Peyer's patch (tissue), 4 donors: ENCODE data around the gene C3orf20. TPM values are rescaled to one million over a fixed set of nuclear protein-coding genes. Genes with fewer than 3 reads are reported as not detected.

Experiments used
- DNase-seq, 3 donors: peaks; one replicate each; pipeline ENCODE4 v3.0.0-alpha.2; 2017 to 2019
- H3K27ac ChIP-seq, 4 donors: fragments of 200-600 bp; sonication (generic); one replicate each; pipeline ENCODE4 v1.5.1; 2016 to 2019
- H3K27me3 ChIP-seq, 2 donors: fragments of 200-600 bp; sonication (generic); one replicate each; pipeline ENCODE4 v1.5.1; 2019
- H3K36me3 ChIP-seq, 3 donors: fragments of 200-600 bp; sonication (generic); one replicate each; pipeline ENCODE4 v1.5.1; 2016 to 2019
- H3K4me1 ChIP-seq, 4 donors: fragments of 200-600 bp; sonication (generic); one replicate each; pipeline ENCODE4 v1.5.1; 2016 to 2019
- H3K4me3 ChIP-seq, 4 donors: fragments of 200-600 bp; sonication (generic); 1 replicate in 3 of 4; 2 replicates in 1 of 4; pipeline ENCODE4 v1.5.1; 2016 to 2019; ENCODE audit warnings: mild to moderate bottlenecking in 1 of 4
- H3K9me3 ChIP-seq, 4 donors: fragments of 200-600 bp; sonication (generic); one replicate each; pipeline ENCODE4 v1.5.1; 2016 to 2019; ENCODE audit warnings: mild to moderate bottlenecking in 1 of 4
- CTCF ChIP-seq, 6 experiments: fragments of 450-650 bp in 4 of 6; fragments of 200-600 bp in 2 of 6; sonication (generic) in 1 of 6; IDR thresholded peaks; one replicate each; pipeline ENCODE4 v1.5.1; 2017 to 2019; ENCODE audit warnings: antibody characterized with exemption in 6 of 6, mild to moderate bottlenecking in 3 of 6, moderate library complexity in 1 of 6
- POLR2A ChIP-seq, 2 donors: fragments of 450-650 bp; IDR thresholded peaks; one replicate each; pipeline ENCODE4 v1.5.1; 2017; ENCODE audit warnings: antibody characterized with exemption in 2 of 2, mild to moderate bottlenecking in 2 of 2, moderate library complexity in 2 of 2
- total RNA-seq, 4 donors: library from RNA; depleted of rRNA; stranded (reverse); fragments of >200 nt; gene quantifications; one replicate each; pipeline ENCODE4 v1.1.0, GENCODE V29; 2016

C3orf20 gene
- total RNA-seq, 4 donors from 2014 or later = not detected

GRCh38 chr3:14689247-14689980 is 14.5 kb downstream of the C3orf20 start:
- no peak for TF ChIP-seq POLR2A (IDR thresholded peaks at IDR 0.05)
- TF ChIP-seq CTCF (IDR thresholded peaks at IDR 0.05) = no peak
- no peaks in the 10 kb centered on the region for H3K9me3 ChIP-seq

GRCh38 chr3:14691239-14691638 is 16.3 kb downstream of the C3orf20 start:
- Histone ChIP-seq H3K27me3 (no peaks in the 10 kb centered on the region), H3K4me3 (no peak overlapping the region), H3K27ac (no peak overlapping the region), H3K36me3 (no peaks in the 10 kb centered on the region), H3K4me1 (no peaks in the 10 kb centered on the region), H3K9me3 (no peaks in the 10 kb centered on the region)
- no peak for DNase-seq
- TF ChIP-seq POLR2A (IDR thresholded peaks at IDR 0.05) = no peak
- no peak for TF ChIP-seq CTCF (IDR thresholded peaks at IDR 0.05)

More at GRCh38 chr3:14689247-14689980, 14.5 kb downstream of the C3orf20 start:
- Histone ChIP-seq H3K27ac (no peak overlapping the region), H3K4me3 (no peak overlapping the region), H3K36me3 (no peaks in the 10 kb centered on the region), H3K4me1 (no peaks in the 10 kb centered on the region), H3K27me3 (no peaks in the 10 kb centered on the region)
- no peak for DNase-seq

GRCh38 chr3:14691719-14692118 is 16.8 kb downstream of the C3orf20 start:
- no peaks in the 10 kb centered on the region for H3K9me3 ChIP-seq
- H3K4me3 ChIP-seq = no peak overlapping the region
- no peaks in the 10 kb centered on the region for H3K27me3 ChIP-seq
- no peaks in the 10 kb centered on the region for H3K4me1 ChIP-seq
- H3K36me3 ChIP-seq = no peaks in the 10 kb centered on the region
- no peak for DNase-seq
- TF ChIP-seq CTCF (IDR thresholded peaks at IDR 0.05) = no peak
- TF ChIP-seq POLR2A (IDR thresholded peaks at IDR 0.05) = no peak
- no peak overlapping the region for H3K27ac ChIP-seq

GRCh38 chr3:14698601-14699244 is 23.8 kb downstream of the C3orf20 start:
- Histone ChIP-seq H3K27me3 (no peaks in the 10 kb centered on the region), H3K27ac (no peak overlapping the region), H3K4me3 (no peak overlapping the region), H3K4me1 (no peaks in the 10 kb centered on the region), H3K36me3 (no peaks in the 10 kb centered on the region), H3K9me3 (no peaks in the 10 kb centered on the region)
- no peak for DNase-seq
- TF ChIP-seq POLR2A (IDR thresholded peaks at IDR 0.05) (no peak), CTCF (IDR thresholded peaks at IDR 0.05) (no peak)

- no peak overlapping the region for H3K4me3 ChIP-seq
- TF ChIP-seq POLR2A (IDR thresholded peaks at IDR 0.05) = no peak
- no peak for TF ChIP-seq CTCF (IDR thresholded peaks at IDR 0.05)
- H3K9me3 ChIP-seq = no peaks in the 10 kb centered on the region
- no peaks in the 10 kb centered on the region for H3K27me3 ChIP-seq
- H3K27ac ChIP-seq = no peak overlapping the region
- no peak for DNase-seq
- no peaks in the 10 kb centered on the region for H3K36me3 ChIP-seq
- H3K4me1 ChIP-seq = no peaks in the 10 kb centered on the region
Observed at GRCh38 chr3:14699643-14700042, 24.7 kb downstream of the C3orf20 start.
